ENCODE measurements around the gene CREM. TPM values are rescaled to one million over a fixed set of nuclear protein-coding genes. Genes with fewer than 3 reads are reported as not detected.
"Not testable (repeated sequence)": the region's sequence is repeated elsewhere in the genome, so short reads cannot be mapped to it uniquely, and the experiment has no call there.

CREM gene
- total RNA-seq, 1 experiment from 2014 or later: 48.0 TPM

- DNase-seq (ENCODE audit: low spot score): no peak
Measured at GRCh38 chr10:35194471-35194870, 67.8 kb downstream of the CREM start.

DNA sequence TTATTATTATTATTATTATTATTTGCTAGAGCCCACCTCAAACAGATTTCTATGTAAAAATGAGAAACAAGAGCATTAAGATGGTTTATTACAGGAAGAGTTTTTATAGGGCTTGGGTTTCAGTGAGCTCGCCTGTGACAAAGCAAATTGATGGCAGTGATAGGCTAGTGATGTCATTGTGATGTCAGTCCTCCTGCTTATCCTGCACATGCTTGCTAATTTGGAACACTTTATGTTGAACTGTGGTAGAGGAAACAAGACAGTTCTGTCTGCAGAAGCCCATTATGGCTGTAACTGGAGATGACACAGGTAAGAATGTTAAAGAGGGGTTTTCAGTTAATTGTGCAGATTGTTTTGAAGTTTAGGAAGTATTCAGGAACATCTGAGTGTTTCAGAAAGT is 68.3 kb downstream of the CREM start:
- peak; percentile 22 for DNase-seq (ENCODE audit: low spot score)

GRCh38 chr10:35195361-35196306 is 69.0 kb downstream of the CREM start:
- peak; percentile 88 for DNase-seq (ENCODE audit: low spot score)

DNA sequence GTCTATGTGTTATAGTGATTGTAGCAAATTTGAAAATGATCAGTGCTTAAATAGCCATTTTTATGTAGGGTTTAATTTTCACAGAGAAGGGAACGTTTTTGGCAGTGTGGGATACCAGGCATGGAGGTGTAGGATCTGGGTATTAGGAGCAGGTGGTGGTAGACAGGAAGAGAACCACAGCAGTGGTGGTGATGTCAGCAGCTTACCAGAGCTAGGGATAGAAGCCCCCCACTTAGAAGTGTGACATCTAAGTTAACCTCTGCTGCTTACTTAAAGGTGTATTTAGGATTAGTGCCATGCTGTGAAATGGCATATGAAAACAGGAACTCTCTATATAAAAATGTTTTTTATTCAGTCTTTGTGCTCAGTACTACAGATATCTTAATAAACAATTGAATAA is 73.8 kb downstream of the CREM start:
- no peak for DNase-seq (ENCODE audit: low spot score)

DNA sequence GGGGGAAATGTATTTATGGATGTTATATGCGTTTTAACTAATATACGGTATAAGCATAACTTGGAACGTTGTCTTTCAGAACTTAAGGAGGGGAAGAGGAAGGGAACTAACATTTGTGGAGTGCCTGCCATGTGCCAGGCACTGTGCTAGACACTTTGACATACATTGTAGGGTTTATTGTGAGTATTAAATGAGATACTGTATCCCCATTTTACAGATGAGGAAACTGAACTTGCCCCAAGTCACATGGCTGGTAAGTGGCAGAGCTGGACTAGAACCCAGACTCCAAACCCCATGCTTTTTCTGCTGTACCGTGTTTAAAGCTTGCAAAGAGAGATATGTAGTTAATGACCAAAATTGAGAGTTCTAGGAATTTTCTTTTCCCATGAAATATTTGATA is 74.6 kb downstream of the CREM start:
- no peak for DNase-seq (ENCODE audit: low spot score)

GRCh38 chr10:35202050-35202449 is 75.4 kb downstream of the CREM start:
- no peak for DNase-seq (ENCODE audit: low spot score)

DNA sequence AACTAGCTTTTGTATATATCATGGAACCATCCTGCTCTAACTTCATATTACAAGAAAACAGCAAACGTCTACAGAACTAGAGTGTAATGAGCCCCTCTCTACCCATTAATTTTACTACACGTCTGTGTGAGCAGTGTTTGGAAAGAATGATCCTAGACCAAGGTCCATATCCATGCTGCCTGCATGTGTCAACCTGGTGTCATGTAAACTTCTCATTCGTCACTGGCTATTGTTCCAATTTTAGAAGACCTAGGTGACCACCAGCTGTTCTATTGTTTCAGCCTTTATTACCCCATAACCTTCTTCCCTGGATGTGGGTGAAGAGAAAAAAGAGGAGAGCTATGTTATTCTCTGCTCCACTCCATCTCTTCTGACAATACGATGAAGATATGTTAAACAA is 77.1 kb downstream of the CREM start:
- no peak for DNase-seq (ENCODE audit: low spot score)

GRCh38 chr10:35204650-35205319 is 78.1 kb downstream of the CREM start:
- no peak for DNase-seq (ENCODE audit: low spot score)

DNA sequence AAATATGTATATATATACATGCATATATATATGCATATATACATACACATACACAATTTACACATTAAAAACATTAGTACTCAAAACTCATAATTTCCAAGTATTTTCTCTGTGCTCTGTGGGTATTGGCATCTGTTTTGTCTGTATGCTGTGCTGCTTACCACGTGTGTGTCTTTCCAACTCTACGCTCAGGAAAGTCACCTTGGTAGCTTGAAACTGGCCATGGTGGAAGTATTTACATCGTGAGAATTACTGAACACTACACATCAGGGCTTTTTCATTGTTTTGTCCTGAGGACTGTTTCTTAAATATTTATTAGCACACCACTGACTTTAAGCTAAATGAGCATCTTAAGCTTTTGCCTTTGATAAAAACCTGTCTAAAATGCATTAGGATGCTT is 79.6 kb downstream of the CREM start:
- no peak for DNase-seq (ENCODE audit: low spot score)

GRCh38 chr10:35208536-35208935 is 81.9 kb downstream of the CREM start:
- DNase-seq (ENCODE audit: low spot score): no peak

- DNase-seq (ENCODE audit: low spot score): no peak
Measured at GRCh38 chr10:35208949-35209613, 82.4 kb downstream of the CREM start.

DNA sequence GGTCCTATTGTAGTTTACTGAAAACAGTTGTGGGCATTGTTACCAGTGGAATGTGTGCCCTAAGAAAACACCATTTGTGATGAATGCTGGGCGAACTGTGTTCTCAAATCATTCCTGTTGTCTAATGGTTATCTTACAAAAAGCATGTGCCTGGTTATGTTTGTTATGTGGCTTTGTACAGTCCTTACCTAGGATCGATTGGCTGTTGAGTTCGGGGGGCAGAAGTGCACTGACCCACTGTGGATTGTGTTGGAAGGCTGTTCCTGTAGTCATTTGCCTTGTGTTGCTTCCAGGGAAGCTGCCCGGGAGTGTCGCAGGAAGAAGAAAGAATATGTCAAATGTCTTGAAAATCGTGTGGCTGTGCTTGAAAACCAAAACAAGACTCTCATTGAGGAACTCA is 84.3 kb downstream of the CREM start:
- DNase-seq (ENCODE audit: low spot score): no peak

DNA sequence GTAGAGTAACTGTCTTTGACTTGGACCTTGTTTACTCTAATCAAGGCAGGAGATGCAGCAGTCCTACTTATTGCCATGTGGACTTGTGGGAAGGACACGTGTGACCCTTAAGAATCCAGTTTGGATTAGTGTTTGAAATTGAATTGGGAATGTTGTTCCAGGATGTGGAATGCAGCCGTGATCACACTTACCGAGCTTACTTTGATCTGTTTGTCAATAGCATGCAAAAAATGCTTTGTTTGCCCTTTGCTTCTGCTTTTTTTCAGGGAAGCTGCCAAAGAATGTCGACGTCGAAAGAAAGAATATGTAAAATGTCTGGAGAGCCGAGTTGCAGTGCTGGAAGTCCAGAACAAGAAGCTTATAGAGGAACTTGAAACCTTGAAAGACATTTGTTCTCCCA is 84.7 kb downstream of the CREM start:
- no peak for DNase-seq (ENCODE audit: low spot score)

- DNase-seq (ENCODE audit: low spot score): no peak
Measured at GRCh38 chr10:35212856-35213255, 86.2 kb downstream of the CREM start.

GRCh38 chr10:35213699-35214098 is 87.1 kb downstream of the CREM start:
- no peak for DNase-seq (ENCODE audit: low spot score)

DNA sequence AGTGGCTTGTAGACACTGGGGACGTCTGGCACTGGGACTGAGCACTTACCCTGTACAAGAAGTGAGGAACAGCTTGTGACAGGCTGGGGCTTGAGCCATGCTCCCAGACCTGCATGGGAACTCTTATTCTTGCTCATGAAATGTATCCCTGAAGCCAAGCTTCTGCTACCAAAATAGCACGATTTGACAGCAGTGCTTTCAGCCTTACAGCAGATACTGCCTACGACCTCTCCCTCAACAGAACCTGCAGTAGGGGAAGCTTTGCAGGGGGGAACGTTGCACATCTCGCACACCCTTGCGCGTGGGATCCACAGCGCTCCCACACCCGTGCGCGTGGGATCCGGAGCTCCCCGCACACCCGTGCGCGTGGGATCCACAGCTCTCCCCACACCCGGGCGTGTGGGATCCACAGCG is 88.0 kb downstream of the CREM start:
- no peak for DNase-seq (ENCODE audit: low spot score)

- no peak for DNase-seq (ENCODE audit: low spot score)
Measured at GRCh38 chr10:35215107-35215506, 88.5 kb downstream of the CREM start.

DNA sequence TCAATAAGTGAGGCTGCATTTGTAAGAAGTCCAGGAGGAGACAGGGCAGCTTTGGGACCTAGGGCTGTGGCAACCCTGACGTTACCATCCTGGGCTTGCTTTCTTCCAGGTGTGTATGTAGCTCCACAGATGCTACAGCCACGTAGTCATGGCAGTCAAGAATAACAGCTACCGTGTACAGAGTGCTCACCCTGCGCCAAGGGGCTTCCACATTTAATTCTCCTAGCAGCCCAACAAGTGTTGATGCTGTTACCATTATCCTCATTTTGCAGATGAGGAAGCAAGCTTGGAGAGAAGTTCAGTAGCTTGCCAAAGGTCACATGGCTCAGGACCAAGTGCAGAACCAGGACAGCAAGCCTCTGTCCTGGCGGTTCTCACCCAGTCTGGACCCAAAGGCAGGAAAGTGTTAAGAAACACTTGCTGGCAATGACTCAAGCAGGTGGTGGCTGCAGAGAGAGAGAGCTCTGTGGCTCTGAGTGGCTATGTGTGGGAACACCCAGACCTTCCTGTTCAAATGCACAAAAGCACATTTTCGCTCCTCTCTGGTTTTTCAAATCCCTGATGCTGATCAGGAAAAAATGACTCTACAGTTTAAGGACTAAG is 89.8 kb downstream of the CREM start:
- DNase-seq (ENCODE audit: low spot score): no peak

DNA sequence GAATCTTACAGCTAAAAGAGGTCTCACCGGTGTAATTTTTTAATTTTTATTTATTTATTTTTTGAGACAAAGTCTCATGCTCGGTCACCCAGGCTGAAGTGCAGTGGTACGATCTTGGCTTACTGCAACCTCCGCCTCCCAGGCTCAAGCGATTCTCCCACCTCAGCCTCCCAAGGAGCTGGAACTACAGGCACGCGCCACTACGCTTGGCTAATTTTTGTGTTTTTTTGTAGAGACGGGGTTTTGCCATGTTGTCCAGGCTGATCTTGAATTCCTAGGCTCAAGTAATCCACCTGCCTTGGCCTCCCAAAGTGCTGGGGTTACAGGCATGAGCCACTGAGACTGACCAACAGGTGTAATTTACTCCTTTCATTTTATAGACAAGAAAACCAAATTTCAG is 90.3 kb downstream of the CREM start:
- DNase-seq (ENCODE audit: low spot score): not testable (repeated sequence)

DNA sequence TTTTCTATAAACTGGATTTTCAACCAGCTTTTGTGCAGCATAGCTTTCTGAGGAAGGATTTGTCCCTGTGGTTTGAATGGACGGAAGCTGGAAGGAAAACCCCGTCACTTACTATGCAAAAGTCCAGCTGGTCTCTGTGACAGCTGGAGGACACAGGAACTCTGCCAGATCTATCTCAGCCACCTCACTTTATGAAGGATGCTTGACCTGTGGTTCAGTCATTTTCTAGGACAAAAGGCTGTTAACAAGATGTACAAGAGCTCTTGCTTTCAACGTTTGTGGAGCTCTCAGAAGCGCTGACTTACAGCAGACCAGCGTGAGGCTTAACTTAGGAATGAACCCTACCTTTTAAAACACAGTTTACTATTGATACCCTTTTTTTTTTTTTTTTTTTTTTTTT is 90.8 kb downstream of the CREM start:
- no peak for DNase-seq (ENCODE audit: low spot score)

DNA sequence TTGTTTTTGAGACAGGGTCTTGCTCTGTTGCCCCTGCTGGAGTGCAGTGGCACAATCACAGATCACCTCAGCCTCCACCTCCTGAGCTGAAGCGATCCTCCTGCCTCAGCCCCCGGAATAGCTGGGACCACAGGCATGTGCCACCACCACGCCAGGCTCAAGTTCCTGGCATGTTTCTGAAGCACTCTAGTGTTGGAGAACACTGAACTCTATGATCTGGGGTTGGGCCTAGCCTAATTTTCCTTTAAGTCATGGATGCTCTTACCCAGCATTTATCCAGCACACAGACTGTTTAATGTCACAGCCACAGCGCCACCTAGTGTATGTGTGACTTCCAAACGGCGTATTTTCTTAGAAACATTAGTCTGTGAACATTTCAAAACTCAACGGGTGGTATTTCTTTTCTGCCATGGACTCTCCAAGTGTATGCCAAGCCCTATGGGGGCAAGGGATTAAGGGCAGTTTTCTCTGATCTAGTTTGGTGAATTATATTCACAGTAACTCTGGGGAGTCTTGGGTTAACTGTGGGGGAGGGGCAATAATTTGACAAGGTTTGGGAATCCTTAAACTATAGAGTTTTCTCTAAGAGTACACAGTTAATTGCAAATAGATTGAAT is 91.8 kb downstream of the CREM start:
- DNase-seq (ENCODE audit: low spot score): peak; percentile 70

GRCh38 chr10:35219292-35219691 is 92.6 kb downstream of the CREM start:
- DNase-seq (ENCODE audit: low spot score): no peak

Measured in H4 (cell line).